Measurements from ENCODE around the gene EID2B.

DNA sequence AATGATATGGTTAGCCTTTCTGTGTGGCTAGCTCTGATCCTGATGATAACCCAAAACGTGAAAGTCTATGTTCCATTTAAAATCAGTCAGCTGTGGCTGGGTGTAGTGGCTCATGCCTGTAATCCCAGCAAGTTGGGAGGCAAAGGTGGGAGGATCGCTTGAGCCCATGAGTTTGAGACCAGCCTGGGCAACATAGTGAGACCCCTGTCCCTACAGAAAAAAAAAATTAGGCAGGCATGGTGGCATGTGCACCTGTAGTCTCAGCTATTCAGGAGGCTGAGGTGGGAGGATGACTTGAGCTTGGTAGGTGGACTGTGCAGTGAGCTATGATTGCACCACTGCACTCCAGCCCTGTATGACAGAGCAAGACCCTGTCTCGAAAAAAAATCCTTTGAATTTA, 1.1 kb upstream of the EID2B start:
- TF ChIP-seq, protein P1, sequence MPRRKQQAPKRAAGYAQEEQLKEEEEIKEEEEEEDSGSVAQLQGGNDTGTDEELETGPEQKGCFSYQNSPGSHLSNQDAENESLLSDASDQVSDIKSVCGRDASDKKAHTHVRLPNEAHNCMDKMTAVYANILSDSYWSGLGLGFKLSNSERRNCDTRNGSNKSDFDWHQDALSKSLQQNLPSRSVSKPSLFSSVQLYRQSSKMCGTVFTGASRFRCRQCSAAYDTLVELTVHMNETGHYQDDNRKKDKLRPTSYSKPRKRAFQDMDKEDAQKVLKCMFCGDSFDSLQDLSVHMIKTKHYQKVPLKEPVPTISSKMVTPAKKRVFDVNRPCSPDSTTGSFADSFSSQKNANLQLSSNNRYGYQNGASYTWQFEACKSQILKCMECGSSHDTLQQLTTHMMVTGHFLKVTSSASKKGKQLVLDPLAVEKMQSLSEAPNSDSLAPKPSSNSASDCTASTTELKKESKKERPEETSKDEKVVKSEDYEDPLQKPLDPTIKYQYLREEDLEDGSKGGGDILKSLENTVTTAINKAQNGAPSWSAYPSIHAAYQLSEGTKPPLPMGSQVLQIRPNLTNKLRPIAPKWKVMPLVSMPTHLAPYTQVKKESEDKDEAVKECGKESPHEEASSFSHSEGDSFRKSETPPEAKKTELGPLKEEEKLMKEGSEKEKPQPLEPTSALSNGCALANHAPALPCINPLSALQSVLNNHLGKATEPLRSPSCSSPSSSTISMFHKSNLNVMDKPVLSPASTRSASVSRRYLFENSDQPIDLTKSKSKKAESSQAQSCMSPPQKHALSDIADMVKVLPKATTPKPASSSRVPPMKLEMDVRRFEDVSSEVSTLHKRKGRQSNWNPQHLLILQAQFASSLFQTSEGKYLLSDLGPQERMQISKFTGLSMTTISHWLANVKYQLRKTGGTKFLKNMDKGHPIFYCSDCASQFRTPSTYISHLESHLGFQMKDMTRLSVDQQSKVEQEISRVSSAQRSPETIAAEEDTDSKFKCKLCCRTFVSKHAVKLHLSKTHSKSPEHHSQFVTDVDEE (CRISPR knock-in tag; IDR thresholded peaks at IDR 0.05), result no peak
- TF ChIP-seq, protein P2, sequence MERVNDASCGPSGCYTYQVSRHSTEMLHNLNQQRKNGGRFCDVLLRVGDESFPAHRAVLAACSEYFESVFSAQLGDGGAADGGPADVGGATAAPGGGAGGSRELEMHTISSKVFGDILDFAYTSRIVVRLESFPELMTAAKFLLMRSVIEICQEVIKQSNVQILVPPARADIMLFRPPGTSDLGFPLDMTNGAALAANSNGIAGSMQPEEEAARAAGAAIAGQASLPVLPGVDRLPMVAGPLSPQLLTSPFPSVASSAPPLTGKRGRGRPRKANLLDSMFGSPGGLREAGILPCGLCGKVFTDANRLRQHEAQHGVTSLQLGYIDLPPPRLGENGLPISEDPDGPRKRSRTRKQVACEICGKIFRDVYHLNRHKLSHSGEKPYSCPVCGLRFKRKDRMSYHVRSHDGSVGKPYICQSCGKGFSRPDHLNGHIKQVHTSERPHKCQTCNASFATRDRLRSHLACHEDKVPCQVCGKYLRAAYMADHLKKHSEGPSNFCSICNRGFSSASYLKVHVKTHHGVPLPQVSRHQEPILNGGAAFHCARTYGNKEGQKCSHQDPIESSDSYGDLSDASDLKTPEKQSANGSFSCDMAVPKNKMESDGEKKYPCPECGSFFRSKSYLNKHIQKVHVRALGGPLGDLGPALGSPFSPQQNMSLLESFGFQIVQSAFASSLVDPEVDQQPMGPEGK (CRISPR knock-in tag; IDR thresholded peaks at IDR 0.05; ENCODE audit: borderline replicate concordance), result no peak
- no peak for TF ChIP-seq CSDC2 (CRISPR knock-in tag; IDR thresholded peaks at IDR 0.05)
